ENCODE results near the gene CAP2.

DNA sequence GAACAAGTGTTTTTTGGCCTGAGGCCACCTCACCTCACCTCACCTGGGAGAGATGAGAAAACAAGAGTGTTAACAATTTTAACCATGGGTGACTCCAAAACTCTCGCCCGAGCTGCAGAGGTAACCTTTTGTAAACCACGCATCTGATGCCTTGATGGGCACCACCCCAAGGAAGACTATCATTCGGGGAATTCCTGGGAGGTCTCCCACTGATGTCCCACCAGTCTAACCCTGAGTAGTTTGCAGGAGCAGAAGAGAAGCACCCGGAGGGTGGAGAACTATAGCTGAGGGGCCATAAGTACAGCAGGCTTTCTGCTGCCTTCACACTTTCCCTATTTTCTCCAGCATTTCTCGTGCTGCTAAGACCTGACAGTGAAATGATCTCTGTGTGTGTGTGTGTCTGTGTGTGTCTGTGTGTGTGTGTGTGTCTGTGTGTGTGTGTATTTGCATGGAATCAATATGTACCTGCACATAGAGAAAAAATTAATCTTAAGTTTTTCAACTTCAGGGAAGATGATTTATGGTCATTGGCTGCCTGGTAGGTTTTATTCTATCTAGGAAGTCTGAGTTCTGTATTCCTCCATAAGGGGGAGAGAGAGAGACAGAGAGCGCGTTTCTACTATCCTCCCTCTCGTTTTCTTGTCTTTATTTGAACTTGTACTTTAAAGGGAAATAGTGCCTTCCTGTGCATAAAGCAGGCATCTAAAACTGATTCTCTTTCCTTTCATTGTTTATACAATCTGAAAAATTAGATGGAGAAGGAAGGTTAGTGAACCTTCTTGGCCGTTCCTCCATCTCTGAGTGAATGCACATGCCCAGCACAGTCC lies 75.8 kb downstream of the CAP2 start:
- TF ChIP-seq EZH2 (IDR thresholded peaks at IDR 0.05) (no peak), POLR2AphosphoS5 (IDR thresholded peaks at IDR 0.05; ENCODE audit: borderline replicate concordance, low read depth, low read length) (no peak)

Data from SK-N-MC (cell line).